ENCODE results near the gene COL17A1.

Gene COL17A1

GRCh38 chr10:104037261-104037951 lies 48.3 kb downstream of the COL17A1 start:
- TF ChIP-seq SUZ12 (IDR thresholded peaks at IDR 0.05; ENCODE audit: extremely low read depth, insufficient read depth, insufficient read length), result no peak
- TF ChIP-seq ZNF274 (IDR thresholded peaks at IDR 0.05; ENCODE audit: low read depth, low read length), result no peak
- no peak for TF ChIP-seq YY1 (IDR thresholded peaks at IDR 0.05; ENCODE audit: insufficient read depth, insufficient read length)
- Histone ChIP-seq H3K4me3 (ENCODE audit: insufficient read length, low read depth) (no peak overlapping the region), H3K9ac (ENCODE audit: insufficient read length, low read depth) (no peak overlapping the region), H3K27me3 (ENCODE audit: insufficient read depth, insufficient read length) (no peaks in the 10 kb centered on the region), H3K4me1 (ENCODE audit: insufficient read depth, insufficient read length) (peaks cover 11% of the 10 kb centered on the region), H3K9me3 (ENCODE audit: insufficient read depth, low read length) (no peaks in the 10 kb centered on the region), H3K36me3 (ENCODE audit: insufficient read depth, insufficient read length, low read length) (no peaks in the 10 kb centered on the region)
- DNase-seq (ENCODE audit: low read depth, low spot score), result no peak

- no peaks in the 10 kb centered on the region for H3K27me3 ChIP-seq (ENCODE audit: insufficient read depth, insufficient read length)
- H3K36me3 ChIP-seq (ENCODE audit: insufficient read depth, insufficient read length, low read length), result no peaks in the 10 kb centered on the region
- TF ChIP-seq YY1 (IDR thresholded peaks at IDR 0.05; ENCODE audit: insufficient read depth, insufficient read length) (no peak), ZNF274 (IDR thresholded peaks at IDR 0.05; ENCODE audit: low read depth, low read length) (no peak), SUZ12 (IDR thresholded peaks at IDR 0.05; ENCODE audit: extremely low read depth, insufficient read depth, insufficient read length) (no peak)
- H3K4me1 ChIP-seq (ENCODE audit: insufficient read depth, insufficient read length), result peaks cover 11% of the 10 kb centered on the region
- no peaks in the 10 kb centered on the region for H3K9me3 ChIP-seq (ENCODE audit: insufficient read depth, low read length)
- H3K4me3 ChIP-seq (ENCODE audit: insufficient read length, low read depth), result no peak overlapping the region
- H3K9ac ChIP-seq (ENCODE audit: insufficient read length, low read depth), result no peak overlapping the region
- DNase-seq (ENCODE audit: low read depth, low spot score), result no peak
Observed at GRCh38 chr10:104036518-104037260, 49.0 kb downstream of the COL17A1 start.

DNA sequence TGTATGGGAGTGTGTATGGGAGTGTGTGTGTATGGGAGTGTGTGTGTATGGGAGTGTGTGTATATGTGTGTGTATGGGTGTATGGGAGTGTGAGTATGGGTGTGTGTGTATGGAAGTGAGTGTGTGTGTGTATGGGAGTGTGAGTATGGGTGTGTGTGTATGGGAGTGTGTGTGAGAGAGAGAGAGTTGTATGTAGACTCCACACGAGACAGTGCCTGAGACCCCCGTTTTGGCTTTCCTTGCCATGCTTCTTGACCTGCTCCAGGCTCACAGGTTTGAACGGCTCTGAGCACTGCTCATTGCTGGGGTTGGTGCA lies 49.7 kb downstream of the COL17A1 start:
- TF ChIP-seq YY1 (IDR thresholded peaks at IDR 0.05; ENCODE audit: insufficient read depth, insufficient read length) (no peak), SUZ12 (IDR thresholded peaks at IDR 0.05; ENCODE audit: extremely low read depth, insufficient read depth, insufficient read length) (no peak), ZNF274 (IDR thresholded peaks at IDR 0.05; ENCODE audit: low read depth, low read length) (no peak)
- H3K4me1 ChIP-seq (ENCODE audit: insufficient read depth, insufficient read length), result peaks cover 11% of the 10 kb centered on the region
- H3K27me3 ChIP-seq (ENCODE audit: insufficient read depth, insufficient read length), result no peaks in the 10 kb centered on the region
- H3K36me3 ChIP-seq (ENCODE audit: insufficient read depth, insufficient read length, low read length), result no peaks in the 10 kb centered on the region
- DNase-seq (ENCODE audit: low read depth, low spot score), result no peak
- H3K9me3 ChIP-seq (ENCODE audit: insufficient read depth, low read length), result no peaks in the 10 kb centered on the region
- H3K9ac ChIP-seq (ENCODE audit: insufficient read length, low read depth), result no peak overlapping the region
- H3K4me3 ChIP-seq (ENCODE audit: insufficient read length, low read depth), result no peak overlapping the region

GRCh38 chr10:104035194-104036068 lies 50.2 kb downstream of the COL17A1 start:
- H3K4me1 ChIP-seq (ENCODE audit: insufficient read depth, insufficient read length), result peaks cover 11% of the 10 kb centered on the region
- TF ChIP-seq SUZ12 (IDR thresholded peaks at IDR 0.05; ENCODE audit: extremely low read depth, insufficient read depth, insufficient read length), result no peak
- no peak for TF ChIP-seq ZNF274 (IDR thresholded peaks at IDR 0.05; ENCODE audit: low read depth, low read length)
- no peak for TF ChIP-seq YY1 (IDR thresholded peaks at IDR 0.05; ENCODE audit: insufficient read depth, insufficient read length)
- no peak for DNase-seq (ENCODE audit: low read depth, low spot score)
- H3K9ac ChIP-seq (ENCODE audit: insufficient read length, low read depth), result no peak overlapping the region
- H3K4me3 ChIP-seq (ENCODE audit: insufficient read length, low read depth), result no peak overlapping the region
- no peaks in the 10 kb centered on the region for H3K36me3 ChIP-seq (ENCODE audit: insufficient read depth, insufficient read length, low read length)
- no peaks in the 10 kb centered on the region for H3K9me3 ChIP-seq (ENCODE audit: insufficient read depth, low read length)
- H3K27me3 ChIP-seq (ENCODE audit: insufficient read depth, insufficient read length), result no peaks in the 10 kb centered on the region

DNA sequence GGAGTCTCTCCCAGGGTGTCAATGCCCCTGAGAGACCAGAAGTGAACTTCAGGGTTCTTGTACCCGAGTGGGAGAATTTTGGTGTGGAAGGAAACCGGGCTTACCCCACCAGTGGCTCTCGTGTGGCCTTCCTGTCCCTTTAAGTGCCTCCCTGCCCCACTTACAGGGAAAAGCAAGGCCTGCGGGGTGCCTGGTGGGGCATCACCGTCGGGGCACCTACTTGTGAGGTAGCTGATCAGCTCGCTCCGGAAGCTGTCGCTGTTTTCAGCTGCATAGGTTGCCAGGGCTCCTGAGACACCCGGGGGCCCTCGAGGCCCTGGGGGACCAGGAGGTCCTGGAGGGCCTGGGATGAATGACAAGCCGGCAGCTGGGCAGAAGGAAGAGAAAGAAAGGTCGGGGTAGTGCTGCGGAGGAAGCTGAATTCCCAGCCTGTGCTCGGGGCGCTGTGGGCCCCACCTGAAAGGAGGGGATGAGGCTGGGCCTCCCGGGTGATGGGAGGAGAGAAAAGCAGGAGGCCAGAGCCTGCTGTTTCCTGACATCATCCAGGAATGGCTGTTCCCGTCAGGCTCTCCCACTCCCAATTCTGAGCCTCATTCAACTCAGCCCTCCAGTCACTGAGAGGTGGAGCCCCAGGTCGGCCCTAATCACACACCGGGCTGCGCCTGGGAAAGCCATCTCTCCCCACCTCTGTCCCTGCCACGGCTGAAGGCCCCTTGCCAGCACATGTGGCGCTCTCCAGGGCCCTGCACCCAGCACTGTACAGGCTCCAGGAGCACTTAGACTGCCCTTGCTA lies 51.1 kb downstream of the COL17A1 start:
- Histone ChIP-seq H3K4me3 (ENCODE audit: insufficient read length, low read depth) (no peak overlapping the region), H3K9ac (ENCODE audit: insufficient read length, low read depth) (no peak overlapping the region), H3K27me3 (ENCODE audit: insufficient read depth, insufficient read length) (no peaks in the 10 kb centered on the region), H3K4me1 (ENCODE audit: insufficient read depth, insufficient read length) (peaks cover 11% of the 10 kb centered on the region), H3K36me3 (ENCODE audit: insufficient read depth, insufficient read length, low read length) (no peaks in the 10 kb centered on the region), H3K9me3 (ENCODE audit: insufficient read depth, low read length) (no peaks in the 10 kb centered on the region)
- TF ChIP-seq SUZ12 (IDR thresholded peaks at IDR 0.05; ENCODE audit: extremely low read depth, insufficient read depth, insufficient read length), result no peak
- no peak for DNase-seq (ENCODE audit: low read depth, low spot score)

GRCh38 chr10:104033966-104034365 lies 51.7 kb downstream of the COL17A1 start:
- Histone ChIP-seq H3K36me3 (ENCODE audit: insufficient read depth, insufficient read length, low read length) (no peaks in the 10 kb centered on the region), H3K9ac (ENCODE audit: insufficient read length, low read depth) (no peak overlapping the region), H3K4me1 (ENCODE audit: insufficient read depth, insufficient read length) (peaks cover 11% of the 10 kb centered on the region), H3K4me3 (ENCODE audit: insufficient read length, low read depth) (no peak overlapping the region), H3K27me3 (ENCODE audit: insufficient read depth, insufficient read length) (no peaks in the 10 kb centered on the region), H3K9me3 (ENCODE audit: insufficient read depth, low read length) (no peaks in the 10 kb centered on the region)
- DNase-seq (ENCODE audit: low read depth, low spot score), result no peak
- no peak for TF ChIP-seq YY1 (IDR thresholded peaks at IDR 0.05; ENCODE audit: insufficient read depth, insufficient read length)
- no peak for TF ChIP-seq SUZ12 (IDR thresholded peaks at IDR 0.05; ENCODE audit: extremely low read depth, insufficient read depth, insufficient read length)
- no peak for TF ChIP-seq ZNF274 (IDR thresholded peaks at IDR 0.05; ENCODE audit: low read depth, low read length)

Measured in NT2/D1 (cell line).